ENCODE results near the gene COQ8B.
A peak's percentile ranks its signal among the peaks of the same experiment; 100 is the strongest.

Gene COQ8B

GRCh38 chr19:40724315-40724714 is 7.6 kb upstream of the COQ8B start:
- no peaks in the 10 kb centered on the region for H3K27me3 ChIP-seq (ENCODE audit: control insufficient read depth, insufficient read depth, low read length)
- no peaks in the 10 kb centered on the region for H3K9me3 ChIP-seq (ENCODE audit: control insufficient read depth, insufficient read depth, low read length)
- peaks cover 2% of the 10 kb centered on the region for H3K4me1 ChIP-seq (ENCODE audit: control insufficient read depth, insufficient read depth, low read length)
- H3K9ac ChIP-seq (ENCODE audit: low read depth, low read length), result no peak overlapping the region
- H3K36me3 ChIP-seq (ENCODE audit: control insufficient read depth, insufficient read depth, low read length), result no peaks in the 10 kb centered on the region
- H3K4me3 ChIP-seq (ENCODE audit: low read depth, low read length), result no peak overlapping the region

DNA sequence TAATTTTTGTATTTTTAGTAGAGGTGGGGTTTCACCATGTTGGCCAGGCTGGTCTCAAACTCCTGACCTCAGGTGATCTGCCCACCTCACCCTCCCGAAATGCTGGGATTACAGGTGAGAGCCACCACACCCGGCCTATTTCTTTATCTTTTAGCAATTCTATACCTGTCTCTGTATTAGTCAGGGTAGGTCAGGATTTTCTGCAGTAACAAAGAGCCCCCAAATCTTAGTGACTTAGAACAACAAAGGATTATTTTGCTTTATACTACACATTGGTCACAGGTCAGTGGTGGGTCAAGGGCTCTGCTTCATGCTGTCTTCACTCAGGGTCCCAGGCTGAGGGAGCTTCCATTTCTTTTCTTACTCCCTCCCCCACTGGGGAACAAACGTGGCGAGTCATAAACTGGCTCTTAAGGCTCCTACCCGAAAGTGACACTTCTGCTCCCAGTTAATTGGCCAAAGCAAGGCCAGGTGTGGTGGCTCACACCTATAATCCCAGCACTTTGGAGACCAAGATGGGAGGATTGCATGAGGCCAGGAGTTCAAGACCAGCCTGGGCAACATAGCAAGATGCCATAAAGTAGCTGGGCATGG is 7.1 kb upstream of the COQ8B start:
- no peak overlapping the region for H3K4me3 ChIP-seq (ENCODE audit: low read depth, low read length)
- no peak overlapping the region for H3K9ac ChIP-seq (ENCODE audit: low read depth, low read length)
- H3K4me1 ChIP-seq (ENCODE audit: control insufficient read depth, insufficient read depth, low read length), result peaks cover 2% of the 10 kb centered on the region
- H3K36me3 ChIP-seq (ENCODE audit: control insufficient read depth, insufficient read depth, low read length), result no peaks in the 10 kb centered on the region
- no peaks in the 10 kb centered on the region for H3K27me3 ChIP-seq (ENCODE audit: control insufficient read depth, insufficient read depth, low read length)
- no peaks in the 10 kb centered on the region for H3K9me3 ChIP-seq (ENCODE audit: control insufficient read depth, insufficient read depth, low read length)

DNA sequence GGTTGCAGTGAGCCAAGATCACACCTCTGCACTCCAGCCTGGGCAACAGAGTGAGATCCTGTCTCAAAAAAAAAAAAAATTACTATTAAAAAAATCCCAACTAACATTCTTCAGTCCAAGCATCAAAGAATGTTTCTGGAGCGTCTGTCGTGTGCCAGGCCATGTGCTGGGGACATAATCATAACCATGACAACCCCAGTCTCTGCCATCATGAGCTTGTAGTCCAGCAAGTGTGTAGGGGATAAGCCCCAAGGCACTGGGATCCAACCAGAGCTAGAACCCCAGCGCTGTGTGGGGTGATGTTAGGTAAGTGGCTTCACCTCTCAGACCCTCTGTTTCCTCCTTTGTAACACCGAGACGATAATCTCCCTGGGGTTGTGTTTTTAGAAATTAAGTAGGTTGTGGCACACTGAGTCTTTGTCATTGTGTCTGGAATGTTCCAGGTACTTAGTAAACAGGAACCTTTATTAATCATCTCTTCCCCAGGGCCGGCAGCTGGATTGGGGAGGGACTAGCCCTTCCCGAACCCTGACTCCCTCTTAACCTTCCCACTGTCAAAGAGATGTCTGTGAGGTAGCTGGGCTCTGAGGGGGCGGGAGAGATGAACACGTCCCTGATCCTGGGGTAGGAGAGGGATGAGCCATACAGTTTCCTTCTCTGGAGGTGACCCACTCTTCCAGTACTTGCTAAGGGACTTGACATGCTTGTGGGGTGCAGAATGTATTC is 5.4 kb upstream of the COQ8B start:
- Histone ChIP-seq H3K9me3 (ENCODE audit: control insufficient read depth, insufficient read depth, low read length) (no peaks in the 10 kb centered on the region), H3K4me1 (ENCODE audit: control insufficient read depth, insufficient read depth, low read length) (peaks cover 10% of the 10 kb centered on the region), H3K27me3 (ENCODE audit: control insufficient read depth, insufficient read depth, low read length) (no peaks in the 10 kb centered on the region), H3K9ac (ENCODE audit: low read depth, low read length) (no peak overlapping the region), H3K4me3 (ENCODE audit: low read depth, low read length) (no peak overlapping the region), H3K36me3 (ENCODE audit: control insufficient read depth, insufficient read depth, low read length) (no peaks in the 10 kb centered on the region)

DNA sequence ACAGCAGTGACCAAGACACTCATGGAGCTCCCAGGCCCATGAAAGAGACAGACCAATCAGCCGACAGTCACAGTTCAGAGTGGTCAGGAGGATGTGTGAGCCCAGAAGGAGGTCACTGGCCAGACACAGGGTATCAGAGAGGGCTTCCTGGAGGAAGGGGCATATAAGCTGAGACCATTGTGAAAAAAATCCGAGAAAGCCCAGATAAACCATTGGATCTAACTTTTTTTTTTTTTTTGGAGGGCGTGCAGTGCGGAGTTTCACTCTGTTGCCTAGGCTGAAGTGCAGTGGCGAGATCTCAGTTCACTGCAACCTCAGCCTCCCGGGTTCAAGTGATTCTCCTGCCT is 4.4 kb upstream of the COQ8B start:
- H3K4me1 ChIP-seq (ENCODE audit: control insufficient read depth, insufficient read depth, low read length), result peaks cover 10% of the 10 kb centered on the region
- no peaks in the 10 kb centered on the region for H3K9me3 ChIP-seq (ENCODE audit: control insufficient read depth, insufficient read depth, low read length)
- no peaks in the 10 kb centered on the region for H3K27me3 ChIP-seq (ENCODE audit: control insufficient read depth, insufficient read depth, low read length)
- no peak overlapping the region for H3K4me3 ChIP-seq (ENCODE audit: low read depth, low read length)
- no peak overlapping the region for H3K9ac ChIP-seq (ENCODE audit: low read depth, low read length)
- H3K36me3 ChIP-seq (ENCODE audit: control insufficient read depth, insufficient read depth, low read length), result no peaks in the 10 kb centered on the region

- no peaks in the 10 kb centered on the region for H3K9me3 ChIP-seq (ENCODE audit: control insufficient read depth, insufficient read depth, low read length)
- H3K27me3 ChIP-seq (ENCODE audit: control insufficient read depth, insufficient read depth, low read length), result no peaks in the 10 kb centered on the region
- H3K36me3 ChIP-seq (ENCODE audit: control insufficient read depth, insufficient read depth, low read length), result no peaks in the 10 kb centered on the region
- no peak overlapping the region for H3K9ac ChIP-seq (ENCODE audit: low read depth, low read length)
- peaks cover 13% of the 10 kb centered on the region for H3K4me1 ChIP-seq (ENCODE audit: control insufficient read depth, insufficient read depth, low read length)
- H3K4me3 ChIP-seq (ENCODE audit: low read depth, low read length), result peak overlapping the region; percentile 16
Observed at GRCh38 chr19:40719414-40719894, 2.8 kb upstream of the COQ8B start.

DNA sequence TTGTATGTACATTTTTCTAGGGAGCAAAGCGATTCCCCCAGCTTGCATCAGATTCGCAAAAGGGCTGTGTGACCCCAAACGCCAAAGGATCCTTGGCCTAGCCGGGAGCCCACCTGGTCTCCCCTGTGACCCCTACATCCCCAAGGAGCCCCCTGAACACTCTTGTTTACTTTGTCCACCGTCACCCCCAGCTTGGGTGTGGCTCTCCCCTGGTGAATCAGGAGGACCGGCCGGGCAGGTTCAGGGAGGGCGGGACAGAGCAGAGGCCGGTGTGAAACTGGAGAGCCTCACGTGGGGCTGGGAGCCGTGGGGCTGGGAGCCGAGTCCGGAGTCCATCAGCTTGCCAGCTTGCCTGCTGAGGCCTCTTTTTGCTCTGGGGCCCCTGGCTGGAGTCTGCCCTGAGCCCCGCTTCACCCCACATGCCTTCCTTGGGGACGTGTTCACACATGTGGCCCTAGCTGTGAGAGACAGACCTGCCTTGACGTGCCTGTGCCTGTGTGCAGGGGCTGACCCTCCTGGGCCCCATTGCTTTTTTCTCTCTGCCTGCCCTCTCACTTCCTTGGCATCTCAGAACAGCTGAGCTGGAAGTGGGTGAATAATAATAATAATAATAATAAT is 2.2 kb upstream of the COQ8B start:
- no peaks in the 10 kb centered on the region for H3K36me3 ChIP-seq (ENCODE audit: control insufficient read depth, insufficient read depth, low read length)
- peak overlapping the region; percentile 70 for H3K4me3 ChIP-seq (ENCODE audit: low read depth, low read length)
- H3K9ac ChIP-seq (ENCODE audit: low read depth, low read length), result peak overlapping the region; percentile 47
- H3K9me3 ChIP-seq (ENCODE audit: control insufficient read depth, insufficient read depth, low read length), result no peaks in the 10 kb centered on the region
- H3K27me3 ChIP-seq (ENCODE audit: control insufficient read depth, insufficient read depth, low read length), result no peaks in the 10 kb centered on the region
- peaks cover 13% of the 10 kb centered on the region for H3K4me1 ChIP-seq (ENCODE audit: control insufficient read depth, insufficient read depth, low read length)

DNA sequence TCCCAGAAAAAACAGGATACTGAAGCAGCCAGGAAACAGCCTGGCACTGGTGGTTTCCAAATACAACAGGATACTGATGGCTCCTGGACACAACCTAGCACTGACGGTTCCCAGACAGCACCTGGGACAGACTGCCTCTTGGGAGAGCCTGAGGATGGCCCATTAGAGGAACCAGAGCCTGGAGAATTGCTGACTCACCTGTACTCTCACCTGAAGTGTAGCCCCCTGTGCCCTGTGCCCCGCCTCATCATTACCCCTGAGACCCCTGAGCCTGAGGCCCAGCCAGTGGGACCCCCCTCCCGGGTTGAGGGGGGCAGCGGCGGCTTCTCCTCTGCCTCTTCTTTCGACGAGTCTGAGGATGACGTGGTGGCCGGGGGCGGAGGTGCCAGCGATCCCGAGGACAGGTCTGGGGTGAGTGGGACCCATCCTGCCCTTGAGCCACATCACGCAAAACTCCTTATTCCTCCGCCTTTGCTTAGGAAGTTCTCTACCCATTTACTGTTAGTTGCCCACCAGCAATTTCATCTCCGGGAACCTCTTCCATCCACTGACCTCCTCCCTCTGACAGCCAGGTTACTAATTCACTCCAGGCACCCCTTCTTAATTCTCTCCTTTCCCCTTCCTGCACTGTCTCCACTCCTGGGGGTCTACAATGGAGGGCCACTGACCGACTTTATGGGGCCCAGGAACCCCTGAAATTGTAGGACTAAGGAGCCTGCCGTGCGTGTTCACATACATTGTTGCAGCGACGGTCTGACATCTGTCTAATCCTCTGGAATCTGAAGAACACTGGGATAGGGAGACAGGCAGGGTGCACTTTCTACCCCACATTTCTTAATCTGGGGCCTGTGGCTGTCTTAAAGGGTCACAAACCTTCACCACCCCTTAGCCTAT is 1.4 kb upstream of the COQ8B start:
- Histone ChIP-seq H3K9ac (ENCODE audit: low read depth, low read length) (peak overlapping the region; percentile 47), H3K9me3 (ENCODE audit: control insufficient read depth, insufficient read depth, low read length) (no peaks in the 10 kb centered on the region), H3K4me3 (ENCODE audit: low read depth, low read length) (peak overlapping the region; percentile 70), H3K36me3 (ENCODE audit: control insufficient read depth, insufficient read depth, low read length) (no peaks in the 10 kb centered on the region), H3K4me1 (ENCODE audit: control insufficient read depth, insufficient read depth, low read length) (peaks cover 13% of the 10 kb centered on the region), H3K27me3 (ENCODE audit: control insufficient read depth, insufficient read depth, low read length) (no peaks in the 10 kb centered on the region)

GRCh38 chr19:40717325-40717879 is 716 bp upstream of the COQ8B start:
- Histone ChIP-seq H3K4me3 (ENCODE audit: low read depth, low read length) (peak overlapping the region; percentile 70), H3K36me3 (ENCODE audit: control insufficient read depth, insufficient read depth, low read length) (no peaks in the 10 kb centered on the region), H3K4me1 (ENCODE audit: control insufficient read depth, insufficient read depth, low read length) (peaks cover 13% of the 10 kb centered on the region)

DNA sequence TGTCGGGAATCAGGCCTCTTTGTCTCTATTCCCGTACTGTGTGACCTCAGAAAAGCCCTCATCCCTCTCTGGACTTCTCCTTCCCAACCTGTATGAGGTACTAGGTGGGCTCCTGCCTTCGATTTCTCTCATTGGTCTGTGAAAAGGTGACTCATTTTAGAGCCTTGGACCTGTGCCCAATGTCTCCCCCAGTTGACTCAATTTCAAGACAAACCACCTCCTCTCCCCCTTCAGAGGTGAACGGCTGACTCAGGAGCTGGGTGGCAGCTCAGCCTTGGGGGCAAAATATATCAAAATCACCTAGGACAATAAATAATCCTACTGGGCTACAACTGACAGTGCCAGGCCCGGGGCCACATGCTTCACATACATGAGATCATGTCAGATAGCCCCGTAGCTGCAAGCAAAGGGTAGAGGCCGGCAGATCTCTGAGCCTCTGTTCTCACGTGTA is 630 bp downstream of the COQ8B start:
- H3K9ac ChIP-seq (ENCODE audit: low read depth, low read length), result no peak overlapping the region
- H3K36me3 ChIP-seq (ENCODE audit: control insufficient read depth, insufficient read depth, low read length), result no peaks in the 10 kb centered on the region
- peak overlapping the region; percentile 88 for H3K4me3 ChIP-seq (ENCODE audit: low read depth, low read length)
- H3K27me3 ChIP-seq (ENCODE audit: control insufficient read depth, insufficient read depth, low read length), result no peaks in the 10 kb centered on the region
- H3K4me1 ChIP-seq (ENCODE audit: control insufficient read depth, insufficient read depth, low read length), result peaks cover 13% of the 10 kb centered on the region
- no peaks in the 10 kb centered on the region for H3K9me3 ChIP-seq (ENCODE audit: control insufficient read depth, insufficient read depth, low read length)

More at GRCh38 chr19:40717325-40717879, 716 bp upstream of the COQ8B start:
- H3K9ac ChIP-seq (ENCODE audit: low read depth, low read length), result peak overlapping the region; percentile 18
- H3K9me3 ChIP-seq (ENCODE audit: control insufficient read depth, insufficient read depth, low read length), result no peaks in the 10 kb centered on the region
- no peaks in the 10 kb centered on the region for H3K27me3 ChIP-seq (ENCODE audit: control insufficient read depth, insufficient read depth, low read length)

GRCh38 chr19:40714441-40715299 is 2.0 kb downstream of the COQ8B start:
- Histone ChIP-seq H3K4me3 (ENCODE audit: low read depth, low read length) (peak overlapping the region; percentile 88), H3K36me3 (ENCODE audit: control insufficient read depth, insufficient read depth, low read length) (no peaks in the 10 kb centered on the region), H3K9ac (ENCODE audit: low read depth, low read length) (peak overlapping the region; percentile 60), H3K4me1 (ENCODE audit: control insufficient read depth, insufficient read depth, low read length) (peaks cover 13% of the 10 kb centered on the region), H3K27me3 (ENCODE audit: control insufficient read depth, insufficient read depth, low read length) (no peaks in the 10 kb centered on the region), H3K9me3 (ENCODE audit: control insufficient read depth, insufficient read depth, low read length) (no peaks in the 10 kb centered on the region)
